Activated CD4-positive, alpha-beta T cell treated with anti-CD3 and anti-CD28 coated beads for 4 hours (primary cell): ENCODE data around the gene DOCK3.
"Not testable (repeated sequence)": the region's sequence is repeated elsewhere in the genome, so short reads cannot be mapped to it uniquely, and the experiment has no call there.

Source experiments
- DNase-seq, 2 donors: peaks; one replicate each; pipeline ENCODE4 v3.0.0-alpha.2; 2020

The DOCK3 gene

GRCh38 chr3:51002495-51002894, 327.8 kb downstream of the DOCK3 start:
- DNase-seq, result no peak

- no peak for DNase-seq
These were observed 329.5 kb downstream of the DOCK3 start for GRCh38 chr3:51004235-51004634.

- DNase-seq, result no peak
These were observed 349.4 kb downstream of the DOCK3 start for GRCh38 chr3:51024121-51024520.

GRCh38 chr3:51024765-51025632, 350.3 kb downstream of the DOCK3 start:
- DNase-seq, result peak; percentile 61 to 67

- no peak for DNase-seq
These were observed 356.9 kb downstream of the DOCK3 start for GRCh38 chr3:51031666-51032065.

- DNase-seq, result no peak
These were observed 360.9 kb downstream of the DOCK3 start for GRCh38 chr3:51035630-51036029.

- DNase-seq, result no peak
These were observed 370.3 kb downstream of the DOCK3 start for GRCh38 chr3:51044982-51045381.

GRCh38 chr3:51052562-51052961, 377.8 kb downstream of the DOCK3 start:
- DNase-seq, result no peak

- no peak for DNase-seq
These were observed 382.4 kb downstream of the DOCK3 start for GRCh38 chr3:51057121-51057520.

GRCh38 chr3:51063053-51063452, 388.3 kb downstream of the DOCK3 start:
- DNase-seq, result no peak

- DNase-seq, result no peak
These were observed 400.6 kb downstream of the DOCK3 start for GRCh38 chr3:51075221-51075775.

- no peak for DNase-seq
These were observed 407.6 kb downstream of the DOCK3 start for GRCh38 chr3:51082363-51082762.

- DNase-seq, result no peak
These were observed 408.8 kb downstream of the DOCK3 start for GRCh38 chr3:51083490-51083889.

- DNase-seq, result not testable (repeated sequence)
These were observed 417.4 kb downstream of the DOCK3 start for GRCh38 chr3:51092141-51092540.

GRCh38 chr3:51094838-51095237, 420.1 kb downstream of the DOCK3 start:
- not testable (repeated sequence) for DNase-seq

GRCh38 chr3:51099794-51100535, 425.2 kb downstream of the DOCK3 start:
- peak in 1 of 2 donors; percentile 5 for DNase-seq

- DNase-seq, result no peak
These were observed 425.8 kb downstream of the DOCK3 start for GRCh38 chr3:51100536-51100851.

GRCh38 chr3:51102396-51102795, 427.7 kb downstream of the DOCK3 start:
- no peak for DNase-seq

GRCh38 chr3:51106242-51106876, 431.6 kb downstream of the DOCK3 start:
- no peak for DNase-seq

GRCh38 chr3:51110586-51110985, 435.9 kb downstream of the DOCK3 start:
- no peak for DNase-seq

- DNase-seq, result no peak
These were observed 448.2 kb downstream of the DOCK3 start for GRCh38 chr3:51122944-51123343.

GRCh38 chr3:51123531-51123930, 448.8 kb downstream of the DOCK3 start:
- no peak for DNase-seq

GRCh38 chr3:51131607-51132006, 456.9 kb downstream of the DOCK3 start:
- not testable (repeated sequence) for DNase-seq
